ENCODE results near the gene EXOG. TPM values are rescaled to one million over a fixed set of nuclear protein-coding genes. Genes with fewer than 3 reads are reported as not detected.

Gene EXOG, protein sequence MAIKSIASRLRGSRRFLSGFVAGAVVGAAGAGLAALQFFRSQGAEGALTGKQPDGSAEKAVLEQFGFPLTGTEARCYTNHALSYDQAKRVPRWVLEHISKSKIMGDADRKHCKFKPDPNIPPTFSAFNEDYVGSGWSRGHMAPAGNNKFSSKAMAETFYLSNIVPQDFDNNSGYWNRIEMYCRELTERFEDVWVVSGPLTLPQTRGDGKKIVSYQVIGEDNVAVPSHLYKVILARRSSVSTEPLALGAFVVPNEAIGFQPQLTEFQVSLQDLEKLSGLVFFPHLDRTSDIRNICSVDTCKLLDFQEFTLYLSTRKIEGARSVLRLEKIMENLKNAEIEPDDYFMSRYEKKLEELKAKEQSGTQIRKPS
- 31.9 TPM for total RNA-seq

DNA sequence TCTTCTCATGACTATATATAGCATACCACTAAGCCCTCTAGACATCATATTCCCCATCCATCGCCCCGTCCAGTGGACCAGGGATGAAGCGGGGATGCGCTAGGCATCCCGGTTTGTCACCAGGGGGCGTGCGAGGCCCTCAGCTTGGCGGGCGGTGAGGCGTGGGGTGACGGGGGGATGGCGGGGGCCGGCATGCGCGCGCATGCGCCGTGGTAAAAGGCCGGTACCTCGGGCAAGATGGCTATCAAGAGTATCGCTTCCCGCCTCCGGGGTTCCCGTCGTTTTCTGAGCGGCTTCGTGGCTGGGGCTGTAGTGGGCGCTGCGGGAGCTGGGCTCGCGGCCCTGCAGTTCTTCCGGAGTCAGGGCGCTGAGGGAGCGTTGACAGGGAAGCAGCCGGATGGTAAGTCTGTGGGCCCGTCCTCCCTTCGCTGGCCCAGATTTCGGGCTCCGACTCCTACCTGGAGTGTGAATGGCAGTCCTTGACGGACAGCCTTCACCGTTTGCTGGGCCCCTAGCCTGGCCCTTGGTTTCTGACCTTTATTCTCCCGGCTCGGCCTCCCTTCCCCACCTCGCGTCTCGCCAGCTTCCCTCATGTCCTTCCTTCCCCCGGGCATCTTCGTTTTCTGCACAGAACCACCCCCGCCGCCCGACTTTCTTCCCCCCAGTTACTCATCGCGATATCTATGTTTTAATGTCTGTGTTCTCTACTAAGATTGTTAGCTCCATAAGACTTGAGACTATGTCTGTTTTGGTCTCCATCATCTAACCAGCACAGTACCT lies at the start of gene EXOG:
Gene EXOG, plus strand, starts transcription at position 210 of the 780 bp plus-strand sequence. Its CDS starts 28 bp downstream, at position 238.

DNA sequence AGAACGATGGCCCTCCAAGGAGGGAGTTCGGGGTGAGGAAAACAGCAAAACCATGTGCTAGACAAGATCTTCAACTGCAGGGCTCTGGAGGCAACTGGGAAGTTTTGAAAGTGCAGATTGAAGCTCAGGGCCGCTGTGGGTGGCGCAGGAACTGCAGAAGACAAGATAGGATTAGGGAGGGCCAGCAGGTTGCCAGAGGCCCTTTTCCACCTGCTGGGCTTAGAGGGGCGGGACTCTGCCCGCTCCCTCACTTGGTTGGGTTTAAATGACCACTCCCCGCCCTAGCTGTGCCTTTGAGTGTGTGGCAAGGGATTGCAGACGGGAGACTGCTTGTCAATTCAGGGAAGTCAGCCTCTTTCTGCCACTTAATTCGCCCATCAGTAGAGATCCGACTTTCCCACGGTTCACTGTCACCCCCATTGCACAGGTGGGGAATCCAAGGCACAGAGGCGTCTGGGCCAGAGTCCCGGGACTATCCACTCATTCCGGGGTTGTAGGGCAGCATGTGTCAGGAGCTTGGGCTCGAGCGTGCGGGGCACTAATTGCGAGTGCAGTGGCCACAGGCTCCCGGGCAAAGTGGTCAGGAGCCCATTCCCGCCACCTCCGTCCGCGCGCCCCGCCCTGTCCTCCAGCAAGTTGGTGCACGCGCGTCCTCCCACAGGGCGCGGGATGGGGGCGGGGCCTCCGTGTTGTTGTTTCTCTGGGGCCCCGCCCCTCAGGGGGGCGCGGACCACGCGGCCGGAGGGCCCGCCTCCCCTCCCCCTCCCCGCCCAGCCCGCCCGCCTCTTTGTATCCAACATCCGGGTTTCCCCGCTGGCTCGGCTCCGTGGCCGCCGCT lies 42.8 kb upstream of the EXOG start, which contains the start of gene ACVR2B:
Gene ACVR2B, plus strand, starts transcription at position 816 of the 838 bp plus-strand sequence. CDS start 433 bp downstream, outside the sequence.

Small RNA genes within 50 kb of the gene (small RNA-seq; reads per million reads assigned to genes)
- gene RF00019 (ENCODE audit: low replicate concordance) = not detected

Other genes starting within 250 kb of the EXOG start
- 1.3 TPM for gene SLC22A13, start 230.5 kb upstream of the EXOG start, total RNA-seq
- 1.3 TPM for gene SLC22A14, start 214.0 kb upstream of the EXOG start, total RNA-seq
- gene XYLB, start 149.6 kb upstream of the EXOG start, total RNA-seq = 10.3 TPM
- gene ACVR2B, start 42.5 kb upstream of the EXOG start, total RNA-seq = 61.0 TPM
- gene SCN5A, start 153.3 kb downstream of the EXOG start, total RNA-seq = 1.3 TPM

All from parietal lobe (tissue), 2 donors.